GM12865 (cell line): ENCODE results near the gene ZNF587.
"Not testable (repeated sequence)": the region's sequence is repeated elsewhere in the genome, so short reads cannot be mapped to it uniquely, and the experiment has no call there.

ENCODE experiments used
- DNase-seq: peaks from one replicate; pipeline ENCODE4 v3.0.0; 2010; ENCODE audit warnings: low read depth
- H3K4me3 ChIP-seq: 2 replicates; pipeline ENCODE4 v1.5.1; 2011; ENCODE audit warnings: mild to moderate bottlenecking, low read depth, low read length, control low read depth
- CTCF ChIP-seq: IDR thresholded peaks from 2 replicates; pipeline ENCODE4 v1.5.1; 2011; ENCODE audit warnings: low read length, control low read depth, low read depth, inconsistent platforms; ENCODE audit not compliant: insufficient read depth; ENCODE audit errors: missing control alignments

Gene ZNF587

GRCh38 chr19:57888107-57888559 lies 38.5 kb downstream of the ZNF587 start:
- DNase-seq = no peak
- no peak for TF ChIP-seq CTCF
- H3K4me3 ChIP-seq = peak overlapping the region; percentile 53

GRCh38 chr19:57888560-57889231 lies 39.0 kb downstream of the ZNF587 start, which contains the start of gene ZNF814:
Gene ZNF814 (minus strand): TSS chr19:57889037. CDS start chr19:57888802, 235 bp downstream.
- peak; percentile 89 for DNase-seq
- TF ChIP-seq CTCF = no peak
- peak within 1 kb of the TSS; percentile 53 for H3K4me3 ChIP-seq

GRCh38 chr19:57890706-57891105 lies 41.0 kb downstream of the ZNF587 start:
- H3K4me3 ChIP-seq, DNase-seq: not testable (repeated sequence)

GRCh38 chr19:57900311-57900710 lies 50.7 kb downstream of the ZNF587 start:
- no peak for TF ChIP-seq CTCF
- no peak overlapping the region for H3K4me3 ChIP-seq
- no peak for DNase-seq

GRCh38 chr19:57903618-57904184 lies 54.0 kb downstream of the ZNF587 start:
- no peak for TF ChIP-seq CTCF
- no peak for DNase-seq
- no peak overlapping the region for H3K4me3 ChIP-seq

- no peak for DNase-seq
- TF ChIP-seq CTCF = no peak
- H3K4me3 ChIP-seq = no peak overlapping the region
Measured at GRCh38 chr19:57905258-57905657, 55.6 kb downstream of the ZNF587 start.

GRCh38 chr19:57907394-57907793 lies 57.7 kb downstream of the ZNF587 start:
- no peak overlapping the region for H3K4me3 ChIP-seq
- no peak for DNase-seq
- no peak for TF ChIP-seq CTCF
